Esophagus squamous epithelium (tissue), 5 donors: ENCODE data around the gene KCNAB3. TPM values are rescaled to one million over a fixed set of nuclear protein-coding genes. Genes with fewer than 3 reads are reported as not detected.

Experiments
- DNase-seq: peaks from one replicate; lab custom pipeline; 2025; lab: John Stamatoyannopoulos, UW
- H3K27ac ChIP-seq, 4 donors: fragments of 200-600 bp; sonication (generic); one replicate each; pipeline ENCODE4 v1.5.1; 2016 to 2019; ENCODE audit warnings: mild to moderate bottlenecking in 1 of 4
- H3K27me3 ChIP-seq, 4 donors: fragments of 200-600 bp; sonication (generic); 1 replicate in 3 of 4; 2 replicates in 1 of 4; pipeline versions ENCODE4 v1.5.1 to v1.6.0; 2017 to 2021; ENCODE audit warnings: antibody characterized with exemption in 1 of 4
- H3K36me3 ChIP-seq, 3 donors: fragments of 200-600 bp; sonication (generic); one replicate each; pipeline ENCODE4 v1.5.1; 2016 to 2019
- H3K4me1 ChIP-seq, 3 donors: fragments of 200-600 bp; sonication (generic); one replicate each; pipeline ENCODE4 v1.5.1; 2017 to 2019
- H3K4me3 ChIP-seq, 4 donors: fragments of 200-600 bp; sonication (generic); 1 replicate in 3 of 4; 2 replicates in 1 of 4; pipeline ENCODE4 v1.5.1; 2016 to 2019; ENCODE audit warnings: mild to moderate bottlenecking in 2 of 4, moderate library complexity in 1 of 4
- H3K9me3 ChIP-seq, 3 donors: fragments of 200-600 bp; sonication (generic); one replicate each; pipeline ENCODE4 v1.5.1; 2016 to 2019
- CTCF ChIP-seq, 6 experiments: fragments of 450-650 bp in 4 of 6; fragments of 200-600 bp in 2 of 6; sonication (generic) in 2 of 6; IDR thresholded peaks; one replicate each; pipeline ENCODE4 v1.5.1; 2016 to 2019; ENCODE audit warnings: antibody characterized with exemption in 6 of 6, mild to moderate bottlenecking in 4 of 6, moderate library complexity in 4 of 6
- POLR2A ChIP-seq, 4 donors: fragments of 450-650 bp; IDR thresholded peaks; one replicate each; pipeline ENCODE4 v1.6.1; 2017; ENCODE audit warnings: antibody characterized with exemption in 4 of 4, mild to moderate bottlenecking in 4 of 4, moderate library complexity in 3 of 4
- WGBS, 2 donors: methylation state at CpG; one replicate each; pipeline ENCODE4 v1.1.5; 2018; 5-methylcytosine and 5-hydroxymethylcytosine counted together
- intact Hi-C: fragments of 100-400 bp; cut with DNase I; formaldehyde crosslinking; loops from one replicate; pipeline ENCODE4 v1.15.0; 2022
- total RNA-seq, 4 donors: library from RNA; depleted of rRNA; stranded (reverse); fragments of >200 nt; gene quantifications; one replicate each; pipeline ENCODE4 v1.1.0, GENCODE V29; 2016
- donor health status: DM: yes; HTN: yes; CAD: no.

The KCNAB3 gene
- total RNA-seq, 4 donors from 2014 or later: 0.95 to 1.1 TPM; not detected in 2

- intact Hi-C loops: no loop called here
- H3K27ac ChIP-seq: peak within 1 kb of the TSS; percentile 86 to 94 (median 90)
- peak in 3 of 4 donors; percentile 30 to 86 (median 33) for TF ChIP-seq POLR2A (IDR thresholded peaks at IDR 0.05)
- TF ChIP-seq CTCF (IDR thresholded peaks at IDR 0.05): peak in 1 of 6 experiments; percentile 18
- H3K36me3 ChIP-seq: peaks cover 0 to 32% (median 0%) of the 10 kb centered on the region in 3 donors
- H3K9me3 ChIP-seq: no peaks in the 10 kb centered on the region
- WGBS, 2 donors: 0 to 2% methylated on average over 9 to 21 of the region's 55 CpGs
- H3K27me3 ChIP-seq: peaks cover 0 to 4% (median 0%) of the 10 kb centered on the region in 4 donors
- peak; percentile 98 for DNase-seq
- H3K4me3 ChIP-seq: peak within 1 kb of the TSS; percentile 68 to 87 (median 82)
- peaks cover 19 to 53% (median 28%) of the 10 kb centered on the region in 3 donors for H3K4me1 ChIP-seq
Measured at GRCh38 chr17:7931709-7932482, 2.2 kb upstream of the KCNAB3 start, which contains the start of the genes CNTROB and TRAPPC1. Gene CNTROB (plus strand): TSS chr17:7932206. CDS start chr17:7933080, 874 bp downstream. Gene TRAPPC1 (minus strand): TSS chr17:7931946. CDS start chr17:7931829, 117 bp downstream.

- H3K9me3 ChIP-seq: no peaks in the 10 kb centered on the region
- H3K4me1 ChIP-seq: peaks cover 19 to 53% (median 28%) of the 10 kb centered on the region in 3 donors
- 34 to 50% methylated on average over 15 to 20 of the region's 20 CpGs for WGBS, 2 donors
- H3K27ac ChIP-seq: peak overlapping the region; percentile 86 to 94 (median 90)
- TF ChIP-seq CTCF (IDR thresholded peaks at IDR 0.05) (no peak), POLR2A (IDR thresholded peaks at IDR 0.05) (no peak)
- peaks cover 0 to 24% (median 0%) of the 10 kb centered on the region in 3 donors for H3K36me3 ChIP-seq
- DNase-seq: no peak
- H3K4me3 ChIP-seq: peak overlapping the region; percentile 68 to 87 (median 82)
- peaks cover 0 to 4% (median 0%) of the 10 kb centered on the region in 4 donors for H3K27me3 ChIP-seq
- intact Hi-C loops: no loop called here
Measured at GRCh38 chr17:7930841-7931631, 1.4 kb upstream of the KCNAB3 start.

- Histone ChIP-seq H3K9me3 (no peaks in the 10 kb centered on the region), H3K36me3 (peaks cover 0 to 8% (median 0%) of the 10 kb centered on the region in 3 donors), H3K27me3 (peaks cover 0 to 4% (median 0%) of the 10 kb centered on the region in 4 donors), H3K27ac (no peak overlapping the region), H3K4me3 (no peak overlapping the region), H3K4me1 (peaks cover 14 to 38% (median 27%) of the 10 kb centered on the region in 3 donors)
- DNase-seq: no peak
- 56 to 73% methylated on average over 2 to 3 of the region's 3 CpGs for WGBS, 2 donors
- intact Hi-C loops: no loop called here
- TF ChIP-seq POLR2A (IDR thresholded peaks at IDR 0.05) (no peak), CTCF (IDR thresholded peaks at IDR 0.05) (no peak)
Measured at GRCh38 chr17:7927596-7927995, 2.1 kb downstream of the KCNAB3 start.

- Histone ChIP-seq H3K27ac (peak overlapping the region; percentile 49 to 81 (median 75)), H3K27me3 (no peaks in the 10 kb centered on the region), H3K36me3 (no peaks in the 10 kb centered on the region), H3K4me3 (peak overlapping the region; percentile 34 to 68 (median 50)), H3K9me3 (no peaks in the 10 kb centered on the region), H3K4me1 (peaks cover 11 to 15% (median 14%) of the 10 kb centered on the region in 3 donors)
- 25 to 28% methylated on average over 15 to 18 of the region's 45 CpGs for WGBS, 2 donors
- TF ChIP-seq POLR2A (IDR thresholded peaks at IDR 0.05) (peak in 1 of 4 donors; percentile 64), CTCF (IDR thresholded peaks at IDR 0.05) (no peak)
- intact Hi-C loops: no loop called here
- DNase-seq: no peak
Measured at GRCh38 chr17:7922845-7923628, 6.6 kb downstream of the KCNAB3 start.
